GM12864 (cell line): ENCODE results near the gene MAS1.
"Not testable (repeated sequence)": the region's sequence is repeated elsewhere in the genome, so short reads cannot be mapped to it uniquely, and the experiment has no call there.

Experiments used
- DNase-seq: peaks from one replicate; pipeline ENCODE4 v3.0.0-alpha.2; 2011; ENCODE audit warnings: low read depth
- H3K4me3 ChIP-seq: 2 replicates; pipeline ENCODE4 v1.5.1; 2011; ENCODE audit warnings: mild to moderate bottlenecking, low read depth, low read length, control low read depth
- TF ChIP-seq, protein P1 (sequence below): IDR thresholded peaks from 2 replicates; pipeline ENCODE4 v1.5.1; 2011; ENCODE audit warnings: low read depth, mild to moderate bottlenecking, moderate library complexity, low read length, control low read depth, inconsistent platforms; ENCODE audit errors: missing control alignments

Gene MAS1

DNA sequence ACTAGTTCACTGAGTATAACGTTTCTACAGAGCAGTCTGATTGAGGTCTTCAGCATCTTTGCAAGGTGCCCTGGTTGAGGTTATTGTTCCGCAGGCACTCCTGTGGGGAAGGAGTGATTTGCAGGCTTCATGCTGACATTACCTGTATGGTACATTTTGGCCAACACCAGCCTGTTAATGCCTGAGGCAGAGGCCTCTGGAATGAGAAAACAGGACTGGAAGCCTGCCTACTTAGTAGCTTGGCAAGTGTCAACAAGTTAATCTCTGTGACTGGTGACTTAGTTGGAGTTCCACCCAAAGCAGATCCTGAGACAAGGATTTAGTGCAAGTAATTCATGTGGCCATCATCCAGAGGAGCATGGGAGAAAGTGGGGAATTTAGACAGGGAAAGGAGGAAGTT, 24.6 kb downstream of the MAS1 start:
- no peak for DNase-seq
- TF ChIP-seq, protein P1, sequence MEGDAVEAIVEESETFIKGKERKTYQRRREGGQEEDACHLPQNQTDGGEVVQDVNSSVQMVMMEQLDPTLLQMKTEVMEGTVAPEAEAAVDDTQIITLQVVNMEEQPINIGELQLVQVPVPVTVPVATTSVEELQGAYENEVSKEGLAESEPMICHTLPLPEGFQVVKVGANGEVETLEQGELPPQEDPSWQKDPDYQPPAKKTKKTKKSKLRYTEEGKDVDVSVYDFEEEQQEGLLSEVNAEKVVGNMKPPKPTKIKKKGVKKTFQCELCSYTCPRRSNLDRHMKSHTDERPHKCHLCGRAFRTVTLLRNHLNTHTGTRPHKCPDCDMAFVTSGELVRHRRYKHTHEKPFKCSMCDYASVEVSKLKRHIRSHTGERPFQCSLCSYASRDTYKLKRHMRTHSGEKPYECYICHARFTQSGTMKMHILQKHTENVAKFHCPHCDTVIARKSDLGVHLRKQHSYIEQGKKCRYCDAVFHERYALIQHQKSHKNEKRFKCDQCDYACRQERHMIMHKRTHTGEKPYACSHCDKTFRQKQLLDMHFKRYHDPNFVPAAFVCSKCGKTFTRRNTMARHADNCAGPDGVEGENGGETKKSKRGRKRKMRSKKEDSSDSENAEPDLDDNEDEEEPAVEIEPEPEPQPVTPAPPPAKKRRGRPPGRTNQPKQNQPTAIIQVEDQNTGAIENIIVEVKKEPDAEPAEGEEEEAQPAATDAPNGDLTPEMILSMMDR = no peak
- no peak overlapping the region for H3K4me3 ChIP-seq

GRCh38 chr6:159916237-159916636, 25.4 kb downstream of the MAS1 start:
- TF ChIP-seq, protein P1 = no peak
- H3K4me3 ChIP-seq = no peak overlapping the region
- no peak for DNase-seq

DNA sequence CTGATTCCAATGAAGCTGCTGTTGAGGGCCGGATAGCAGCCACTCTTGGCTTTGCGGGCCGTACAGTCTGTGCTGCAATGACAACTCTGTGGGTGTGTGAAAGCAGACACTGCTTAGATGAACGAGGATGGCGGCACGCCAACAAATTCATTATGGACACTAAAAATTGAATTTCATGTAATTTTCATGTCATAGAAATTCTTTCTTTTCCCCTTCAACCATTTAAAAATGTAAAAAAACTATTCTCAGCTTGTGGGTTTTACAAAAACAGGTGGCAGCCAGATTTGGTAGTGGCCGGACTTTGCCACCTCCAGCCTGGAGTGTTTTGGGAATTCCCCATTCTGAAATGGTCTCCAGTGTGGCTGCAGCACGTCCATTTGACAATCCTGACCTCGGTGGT, 26.0 kb downstream of the MAS1 start:
- no peak for DNase-seq
- no peak overlapping the region for H3K4me3 ChIP-seq
- TF ChIP-seq, protein P1 = no peak

DNA sequence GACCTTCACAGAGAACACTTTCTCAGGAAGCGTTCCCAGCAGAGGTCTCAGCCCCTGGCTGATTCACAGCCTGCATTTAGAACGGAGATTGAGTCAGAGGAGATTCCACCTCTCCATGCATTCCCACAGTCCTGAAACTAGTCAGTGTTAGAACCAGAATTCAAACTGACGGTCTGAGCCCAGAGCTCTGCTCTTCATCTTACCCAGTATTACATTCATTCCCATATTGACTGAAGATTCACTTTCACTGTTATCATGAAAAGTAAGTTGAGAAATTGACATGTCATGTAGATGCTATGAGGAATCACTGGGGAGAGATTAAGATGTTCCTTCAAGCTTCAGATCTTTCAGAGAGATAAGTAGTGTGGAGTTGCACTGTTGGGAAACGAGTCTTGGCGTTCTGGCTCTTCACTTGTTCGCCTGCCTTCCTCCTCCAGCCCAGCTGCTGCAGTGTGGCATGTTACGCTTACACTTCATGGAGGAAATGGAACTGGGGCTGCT, 28.3 kb downstream of the MAS1 start:
- DNase-seq = no peak
- TF ChIP-seq, protein P1 = no peak
- no peak overlapping the region for H3K4me3 ChIP-seq

DNA sequence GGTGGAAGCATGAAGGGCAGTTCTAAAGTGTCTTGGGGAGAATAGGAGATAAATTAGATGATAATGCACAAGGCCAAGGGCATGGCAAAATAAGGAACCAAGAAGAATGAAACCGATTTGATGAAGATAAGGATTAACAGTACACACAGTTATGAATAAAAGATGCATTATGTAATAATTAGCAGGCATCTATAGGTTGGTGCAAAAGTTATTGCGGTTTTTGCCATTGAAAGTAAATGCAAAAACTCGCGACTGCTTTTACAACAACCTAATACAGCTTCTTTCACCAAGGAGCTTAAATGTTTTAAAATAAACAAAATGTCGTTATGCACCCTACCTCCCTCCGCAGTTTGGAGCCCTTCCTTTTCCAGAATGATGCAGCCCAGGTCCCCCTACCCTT, 29.0 kb downstream of the MAS1 start:
- no peak overlapping the region for H3K4me3 ChIP-seq
- DNase-seq = no peak
- TF ChIP-seq, protein P1 = no peak

GRCh38 chr6:159924150-159924549, 33.4 kb downstream of the MAS1 start:
- not testable (repeated sequence) for H3K4me3 ChIP-seq, DNase-seq

GRCh38 chr6:159926542-159927203, 35.9 kb downstream of the MAS1 start:
- H3K4me3 ChIP-seq = no peak overlapping the region
- DNase-seq = no peak
- TF ChIP-seq, protein P1 = no peak
